HFF-Myc (cell line): ENCODE data around the gene BBOX1.

ENCODE experiments used
- DNase-seq: peaks from one replicate; pipeline ENCODE4 v3.0.0-alpha.2; 2011; ENCODE audit warnings: low read depth; ENCODE audit errors: extremely low read depth
- H3K4me3 ChIP-seq: replicated peaks from 2 replicates; pipeline ENCODE4 v1.5.1; 2011; ENCODE audit warnings: low read depth, mild to moderate bottlenecking, control low read depth, low read length
- CTCF ChIP-seq: IDR thresholded peaks from 2 replicates; pipeline ENCODE4 v1.5.1; 2012; ENCODE audit warnings: mild to moderate bottlenecking, low read depth, low read length, control low read depth; ENCODE audit errors: missing control alignments

BBOX1 gene

GRCh38 chr11:27061461-27061821 is 20.8 kb downstream of the BBOX1 start:
- TF ChIP-seq CTCF: no peak
- no peak overlapping the region for H3K4me3 ChIP-seq
- no peak for DNase-seq

GRCh38 chr11:27064086-27064485 is 23.5 kb downstream of the BBOX1 start:
- no peak overlapping the region for H3K4me3 ChIP-seq

GRCh38 chr11:27075192-27075591 is 34.6 kb downstream of the BBOX1 start:
- H3K4me3 ChIP-seq: no peak overlapping the region
- no peak for TF ChIP-seq CTCF
- DNase-seq: no peak

More at GRCh38 chr11:27064086-27064485, 23.5 kb downstream of the BBOX1 start:
- TF ChIP-seq CTCF: no peak
- no peak for DNase-seq

GRCh38 chr11:27075655-27076054 is 35.0 kb downstream of the BBOX1 start:
- H3K4me3 ChIP-seq: no peak overlapping the region
- no peak for DNase-seq
- no peak for TF ChIP-seq CTCF

- no peak overlapping the region for H3K4me3 ChIP-seq
- TF ChIP-seq CTCF: no peak
- no peak for DNase-seq
Measured at GRCh38 chr11:27076121-27076589, 35.5 kb downstream of the BBOX1 start.

GRCh38 chr11:27081056-27081455 is 40.4 kb downstream of the BBOX1 start:
- H3K4me3 ChIP-seq: no peak overlapping the region
- no peak for DNase-seq
- TF ChIP-seq CTCF: no peak

GRCh38 chr11:27083241-27083640 is 42.6 kb downstream of the BBOX1 start:
- DNase-seq: no peak
- no peak for TF ChIP-seq CTCF
- H3K4me3 ChIP-seq: no peak overlapping the region
